ENCODE measurements around the gene RNF208. TPM values are rescaled to one million over a fixed set of nuclear protein-coding genes. Genes with fewer than 3 reads are reported as not detected.
A peak's percentile ranks its signal among the peaks of the same experiment; 100 is the strongest.

RNF208 gene
- total and polyA plus RNA-seq, 10 of the 15 experiments (the other 5 are each of a cell fraction or from before 2014, with no cell fraction given), result 0.06 to 10.7 (median 0.77) TPM

GRCh38 chr9:137227054-137227852 lies 5.2 kb upstream of the RNF208 start, which contains the start of gene RNF224 (continued):
- TF ChIP-seq NR2F1 (conservative IDR thresholded peaks at IDR 0.05), result 0 out of 2 replicates have a peak, but pooled peaks have one; percentile 28
- no peak for TF ChIP-seq KLF5 (IDR thresholded peaks at IDR 0.05; ENCODE audit: partially characterized antibody)
- TF ChIP-seq BMI1 (IDR thresholded peaks at IDR 0.05; ENCODE audit: borderline replicate concordance), result no peak
- TF ChIP-seq, protein P1, sequence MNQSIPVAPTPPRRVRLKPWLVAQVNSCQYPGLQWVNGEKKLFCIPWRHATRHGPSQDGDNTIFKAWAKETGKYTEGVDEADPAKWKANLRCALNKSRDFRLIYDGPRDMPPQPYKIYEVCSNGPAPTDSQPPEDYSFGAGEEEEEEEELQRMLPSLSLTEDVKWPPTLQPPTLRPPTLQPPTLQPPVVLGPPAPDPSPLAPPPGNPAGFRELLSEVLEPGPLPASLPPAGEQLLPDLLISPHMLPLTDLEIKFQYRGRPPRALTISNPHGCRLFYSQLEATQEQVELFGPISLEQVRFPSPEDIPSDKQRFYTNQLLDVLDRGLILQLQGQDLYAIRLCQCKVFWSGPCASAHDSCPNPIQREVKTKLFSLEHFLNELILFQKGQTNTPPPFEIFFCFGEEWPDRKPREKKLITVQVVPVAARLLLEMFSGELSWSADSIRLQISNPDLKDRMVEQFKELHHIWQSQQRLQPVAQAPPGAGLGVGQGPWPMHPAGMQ (IDR thresholded peaks at IDR 0.05; ENCODE audit: borderline replicate concordance), result no peak
- peak in 1 of 2 experiments; percentile 34; a peak in 1 of 4 replicates for TF ChIP-seq BHLHE40 (IDR thresholded peaks at IDR 0.05; ENCODE audit: borderline replicate concordance in 1 of 2, low read depth in 2 of 2, low read length in 1 of 2)
- TF ChIP-seq FOXM1 (IDR thresholded peaks at IDR 0.05; ENCODE audit: low read depth, low read length), result no peak
- peak; percentile 54; the same call in 1 of the 2 replicates for TF ChIP-seq IKZF1 (conservative IDR thresholded peaks at IDR 0.05)
- TF ChIP-seq TARDBP (IDR thresholded peaks at IDR 0.05; ENCODE audit: borderline replicate concordance), result 0 out of 2 replicates have a peak, but pooled peaks have one; percentile 41
- peak; percentile 71; the same call in 1 of the 2 replicates for TF ChIP-seq RB1 (IDR thresholded peaks at IDR 0.05; ENCODE audit: borderline replicate concordance)
- no peak for TF ChIP-seq CEBPB (IDR thresholded peaks at IDR 0.05; ENCODE audit: borderline replicate concordance in 1 of 2, low read depth in 2 of 2, low read length in 2 of 2)
- no peak for TF ChIP-seq POLR2AphosphoS5 (IDR thresholded peaks at IDR 0.05; ENCODE audit: low read length)
- no peak for TF ChIP-seq TCF12 (IDR thresholded peaks at IDR 0.05; ENCODE audit: low read depth, low read length)
- peak; percentile 51 for TF ChIP-seq MEF2B (IDR thresholded peaks at IDR 0.05; ENCODE audit: partially characterized antibody, poor library complexity, severe bottlenecking)
- peak; percentile 28 for TF ChIP-seq SKIL (IDR thresholded peaks at IDR 0.05; ENCODE audit: low read depth, poor library complexity, severe bottlenecking)
- TF ChIP-seq EED (IDR thresholded peaks at IDR 0.05; ENCODE audit: low read depth), result no peak
- peak; percentile 51; the same call in 1 of the 2 replicates for TF ChIP-seq CHD2 (IDR thresholded peaks at IDR 0.05; ENCODE audit: borderline replicate concordance, low read depth, low read length)
- TF ChIP-seq SIN3A (IDR thresholded peaks at IDR 0.05; ENCODE audit: low read depth, low read length), result no peak
- 0 out of 2 replicates have a peak, but pooled peaks have one; percentile 32 for TF ChIP-seq NBN (IDR thresholded peaks at IDR 0.05)
- TF ChIP-seq ZNF207 (IDR thresholded peaks at IDR 0.05; ENCODE audit: borderline replicate concordance), result 0 out of 2 replicates have a peak, but pooled peaks have one; percentile 30
- no peak for TF ChIP-seq SREBF2 (IDR thresholded peaks at IDR 0.05; ENCODE audit: low read length)
- no peak for TF ChIP-seq CBX3 (IDR thresholded peaks at IDR 0.05; ENCODE audit: borderline replicate concordance, low read depth)
- TF ChIP-seq MLLT1 (IDR thresholded peaks at IDR 0.05), result no peak
- 0 out of 2 replicates have a peak, but pooled peaks have one; percentile 14 for TF ChIP-seq MTA2 (IDR thresholded peaks at IDR 0.05; ENCODE audit: low read depth)
- TF ChIP-seq STAT1 (conservative IDR thresholded peaks at IDR 0.05), result 0 out of 2 replicates have a peak, but pooled peaks have one; percentile 37
- TF ChIP-seq RAD21 (IDR thresholded peaks at IDR 0.05; ENCODE audit: insufficient read depth, low read depth, low read length), result peak; percentile 86
- no peak for TF ChIP-seq BCL11A (IDR thresholded peaks at IDR 0.05; ENCODE audit: low read depth, low read length)
- TF ChIP-seq ZBED1 (IDR thresholded peaks at IDR 0.05; ENCODE audit: borderline replicate concordance), result no peak
